Measurements from ENCODE around the gene ANO8.

- TF ChIP-seq CTCF (IDR thresholded peaks at IDR 0.05 in 8 of 11, conservative IDR thresholded peaks at IDR 0.05 in 3 of 11), result no peak
- TF ChIP-seq POLR2A (IDR thresholded peaks at IDR 0.05), result no peak
These were observed 7.2 kb upstream of the ANO8 start for GRCh38 chr19:17341845-17342244.
